PC-9 (cell line): ENCODE data around the gene PTGER1.
A peak's percentile ranks its signal among the peaks of the same experiment; 100 is the strongest.

Experiments used
- CTCF ChIP-seq: fragments of 200-600 bp; sonication (generic); conservative IDR thresholded peaks from 2 replicates; pipeline ENCODE4 v1.6.1; 2017; ENCODE audit warnings: mixed run types, antibody characterized with exemption, mild to moderate bottlenecking, moderate library complexity
- EZH2 ChIP-seq: fragments of 200-600 bp; sonication (generic); IDR thresholded peaks from 2 replicates; pipeline ENCODE4 v1.8.0; 2017; ENCODE audit warnings: antibody characterized with exemption, low read depth

DNA sequence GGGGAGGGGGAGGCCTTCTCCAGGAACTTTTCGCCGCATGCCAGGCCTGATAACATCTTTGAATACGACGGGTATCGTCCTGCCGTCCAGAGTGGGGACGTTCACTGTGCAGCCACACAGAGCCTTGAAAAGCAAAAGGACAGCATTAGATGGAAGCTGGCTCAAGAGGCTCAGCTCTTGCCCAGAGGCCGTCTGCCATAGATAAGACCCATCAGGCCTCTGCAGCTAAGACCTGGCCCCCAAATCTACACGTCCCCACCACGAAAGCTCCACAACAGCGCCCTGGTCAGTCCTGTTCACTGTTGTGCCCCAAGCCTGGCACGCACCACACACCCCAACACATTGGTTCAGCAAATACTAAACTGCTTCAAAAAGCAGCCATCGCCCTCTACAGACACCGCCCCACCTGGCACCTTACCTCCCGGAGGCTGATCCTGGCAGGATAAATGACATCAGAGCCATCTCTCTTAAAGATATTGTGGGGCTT lies 40.9 kb upstream of the PTGER1 start:
- TF ChIP-seq CTCF: peak; percentile 55; the same call in 1 of the 2 replicates
- TF ChIP-seq EZH2: no peak
